ENCODE data around the gene KLK4. TPM values are rescaled to one million over a fixed set of nuclear protein-coding genes. Genes with fewer than 3 reads are reported as not detected.

KLK4 gene
- polyA plus RNA-seq, 2 donors: 0.06 to 0.18 TPM

DNA sequence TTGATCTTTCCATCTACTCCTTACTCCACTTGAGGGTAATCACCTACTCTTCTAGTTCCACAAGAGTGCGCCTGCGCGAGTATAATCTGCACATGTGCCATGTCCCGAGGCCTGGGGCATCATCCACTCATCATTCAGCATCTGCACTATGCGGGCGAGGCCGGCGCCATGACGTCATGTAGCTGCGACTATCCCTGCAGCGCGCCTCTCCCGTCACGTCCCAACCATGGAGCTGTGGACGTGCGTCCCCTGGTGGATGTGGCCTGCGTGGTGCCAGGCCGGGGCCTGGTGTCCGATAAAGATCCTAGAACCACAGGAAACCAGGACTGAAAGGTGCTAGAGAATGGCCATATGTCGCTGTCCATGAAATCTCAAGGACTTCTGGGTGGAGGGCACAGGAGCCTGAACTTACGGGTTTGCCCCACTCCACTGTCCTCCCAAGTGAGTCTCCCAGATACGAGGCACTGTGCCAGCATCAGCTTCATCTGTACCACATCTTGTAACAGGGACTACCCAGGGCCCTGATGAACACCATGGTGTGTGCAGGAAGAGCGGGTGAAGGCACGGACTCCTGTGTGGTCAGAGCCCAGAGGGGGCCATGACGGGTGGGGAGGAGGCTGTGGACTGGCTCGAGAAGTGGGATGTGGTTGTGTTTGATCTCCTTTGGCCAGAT is 40.6 kb downstream of the KLK4 start:
- no peaks in the 10 kb centered on the region for H3K4me1 ChIP-seq (ENCODE audit: control insufficient read depth in 2 of 2, insufficient read depth in 2 of 2, low read length in 1 of 2)
- no peaks in the 10 kb centered on the region for H3K36me3 ChIP-seq (ENCODE audit: control insufficient read depth in 2 of 2, insufficient read depth in 2 of 2, low read length in 1 of 2)
- H3K27me3 ChIP-seq (ENCODE audit: control insufficient read depth in 1 of 2, insufficient read depth in 2 of 2, low read length in 2 of 2): no peaks in the 10 kb centered on the region
- 69 to 70% methylated on average over 26 of the region's 26 CpGs for WGBS, 2 donors
- H3K27ac ChIP-seq (ENCODE audit: low read depth in 2 of 2, low read length in 1 of 2): no peak overlapping the region
- H3K4me3 ChIP-seq (ENCODE audit: low read depth in 1 of 2, low read length in 2 of 2): no peak overlapping the region
- H3K9me3 ChIP-seq (ENCODE audit: control insufficient read depth in 2 of 2, insufficient read depth in 1 of 2, low read depth in 1 of 2, low read length in 1 of 2): no peaks in the 10 kb centered on the region

DNA sequence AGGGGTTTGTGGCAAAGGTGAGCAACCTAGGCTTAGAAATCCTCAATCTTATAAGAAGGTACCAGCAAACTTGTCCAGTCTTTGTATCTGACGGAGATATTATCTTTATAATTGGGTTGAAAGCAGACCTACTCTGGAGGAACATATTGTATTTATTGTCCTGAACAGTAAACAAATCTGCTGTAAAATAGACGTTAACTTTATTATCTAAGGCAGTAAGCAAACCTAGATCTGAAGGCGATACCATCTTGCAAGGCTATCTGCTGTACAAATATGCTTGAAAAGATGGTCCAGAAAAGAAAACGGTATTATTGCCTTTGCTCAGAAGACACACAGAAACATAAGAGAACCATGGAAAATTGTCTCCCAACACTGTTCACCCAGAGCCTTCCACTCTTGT is 41.7 kb downstream of the KLK4 start:
- H3K27me3 ChIP-seq (ENCODE audit: control insufficient read depth in 1 of 2, insufficient read depth in 2 of 2, low read length in 2 of 2): no peaks in the 10 kb centered on the region

DNA sequence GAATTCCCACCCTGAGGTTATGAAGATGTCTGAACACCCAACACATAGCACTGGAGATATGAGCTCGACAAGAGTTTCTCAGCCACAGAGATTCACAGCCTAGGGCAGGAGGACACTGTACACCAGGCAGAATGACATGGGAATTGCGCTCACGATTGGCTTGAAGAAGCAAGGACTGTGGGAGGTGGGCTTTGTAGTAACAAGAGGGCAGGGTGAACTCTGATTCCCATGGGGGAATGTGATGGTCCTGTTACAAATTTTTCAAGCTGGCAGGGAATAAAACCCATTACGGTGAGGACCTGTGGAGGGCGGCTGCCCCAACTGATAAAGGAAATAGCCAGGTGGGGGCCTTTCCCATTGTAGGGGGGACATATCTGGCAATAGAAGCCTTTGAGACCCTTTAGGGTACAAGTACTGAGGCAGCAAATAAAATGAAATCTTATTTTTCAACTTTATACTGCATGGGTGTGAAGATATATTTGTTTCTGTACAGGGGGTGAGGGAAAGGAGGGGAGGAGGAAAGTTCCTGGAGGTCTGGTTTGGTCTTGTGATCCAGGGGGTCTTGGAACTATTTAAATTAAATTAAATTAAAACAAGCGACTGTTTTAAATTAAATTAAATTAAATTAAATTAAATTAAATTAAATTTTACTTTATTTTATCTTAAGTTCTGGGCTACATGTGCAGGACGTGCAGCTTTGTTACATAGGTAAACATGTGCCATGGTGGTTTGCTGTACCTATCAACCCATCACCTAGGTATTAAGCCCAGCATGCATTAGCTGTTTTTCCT is 49.5 kb downstream of the KLK4 start:
- no peak overlapping the region for H3K4me3 ChIP-seq (ENCODE audit: low read depth in 1 of 2, low read length in 2 of 2)
- H3K27ac ChIP-seq (ENCODE audit: low read depth in 2 of 2, low read length in 1 of 2): no peak overlapping the region
- H3K9me3 ChIP-seq (ENCODE audit: control insufficient read depth in 2 of 2, insufficient read depth in 1 of 2, low read depth in 1 of 2, low read length in 1 of 2): peaks cover 0 to 2% of the 10 kb centered on the region in 2 donors
- peaks cover 0 to 7% of the 10 kb centered on the region in 2 donors for H3K4me1 ChIP-seq (ENCODE audit: control insufficient read depth in 2 of 2, insufficient read depth in 2 of 2, low read length in 1 of 2)
- 69 to 73% methylated on average over 7 of the region's 7 CpGs for WGBS, 2 donors
- no peaks in the 10 kb centered on the region for H3K36me3 ChIP-seq (ENCODE audit: control insufficient read depth in 2 of 2, insufficient read depth in 2 of 2, low read length in 1 of 2)
- no peaks in the 10 kb centered on the region for H3K27me3 ChIP-seq (ENCODE audit: control insufficient read depth in 1 of 2, insufficient read depth in 2 of 2, low read length in 2 of 2)

More for the DNA sequence above, 41.7 kb downstream of the KLK4 start:
- Histone ChIP-seq H3K4me3 (ENCODE audit: low read depth in 1 of 2, low read length in 2 of 2) (no peak overlapping the region), H3K4me1 (ENCODE audit: control insufficient read depth in 2 of 2, insufficient read depth in 2 of 2, low read length in 1 of 2) (no peaks in the 10 kb centered on the region), H3K36me3 (ENCODE audit: control insufficient read depth in 2 of 2, insufficient read depth in 2 of 2, low read length in 1 of 2) (no peaks in the 10 kb centered on the region), H3K27ac (ENCODE audit: low read depth in 2 of 2, low read length in 1 of 2) (no peak overlapping the region), H3K9me3 (ENCODE audit: control insufficient read depth in 2 of 2, insufficient read depth in 1 of 2, low read depth in 1 of 2, low read length in 1 of 2) (no peaks in the 10 kb centered on the region)
- 71 to 84% methylated on average over 4 of the region's 4 CpGs for WGBS, 2 donors

GRCh38 chr19:50861010-50861409 is 50.2 kb downstream of the KLK4 start:
- Histone ChIP-seq H3K4me3 (ENCODE audit: low read depth in 1 of 2, low read length in 2 of 2) (no peak overlapping the region), H3K27ac (ENCODE audit: low read depth in 2 of 2, low read length in 1 of 2) (no peak overlapping the region), H3K36me3 (ENCODE audit: control insufficient read depth in 2 of 2, insufficient read depth in 2 of 2, low read length in 1 of 2) (no peaks in the 10 kb centered on the region), H3K4me1 (ENCODE audit: control insufficient read depth in 2 of 2, insufficient read depth in 2 of 2, low read length in 1 of 2) (peaks cover 0 to 7% of the 10 kb centered on the region in 2 donors), H3K9me3 (ENCODE audit: control insufficient read depth in 2 of 2, insufficient read depth in 1 of 2, low read depth in 1 of 2, low read length in 1 of 2) (peaks cover 0 to 2% of the 10 kb centered on the region in 2 donors), H3K27me3 (ENCODE audit: control insufficient read depth in 1 of 2, insufficient read depth in 2 of 2, low read length in 2 of 2) (no peaks in the 10 kb centered on the region)
- 46 to 68% methylated on average over 5 of the region's 5 CpGs for WGBS, 2 donors

- 87 to 90% methylated on average over 4 of the region's 4 CpGs for WGBS, 2 donors
- H3K27me3 ChIP-seq (ENCODE audit: control insufficient read depth in 1 of 2, insufficient read depth in 2 of 2, low read length in 2 of 2): no peaks in the 10 kb centered on the region
- H3K27ac ChIP-seq (ENCODE audit: low read depth in 2 of 2, low read length in 1 of 2): no peak overlapping the region
- H3K36me3 ChIP-seq (ENCODE audit: control insufficient read depth in 2 of 2, insufficient read depth in 2 of 2, low read length in 1 of 2): no peaks in the 10 kb centered on the region
- peaks cover 0 to 7% of the 10 kb centered on the region in 2 donors for H3K4me1 ChIP-seq (ENCODE audit: control insufficient read depth in 2 of 2, insufficient read depth in 2 of 2, low read length in 1 of 2)
- H3K9me3 ChIP-seq (ENCODE audit: control insufficient read depth in 2 of 2, insufficient read depth in 1 of 2, low read depth in 1 of 2, low read length in 1 of 2): peaks cover 0 to 2% of the 10 kb centered on the region in 2 donors
- no peak overlapping the region for H3K4me3 ChIP-seq (ENCODE audit: low read depth in 1 of 2, low read length in 2 of 2)
Observed at GRCh38 chr19:50859849-50860248, 51.3 kb downstream of the KLK4 start.

- Histone ChIP-seq H3K4me1 (ENCODE audit: control insufficient read depth in 2 of 2, insufficient read depth in 2 of 2, low read length in 1 of 2) (peaks cover 0 to 7% of the 10 kb centered on the region in 2 donors), H3K4me3 (ENCODE audit: low read depth in 1 of 2, low read length in 2 of 2) (no peak overlapping the region), H3K27me3 (ENCODE audit: control insufficient read depth in 1 of 2, insufficient read depth in 2 of 2, low read length in 2 of 2) (no peaks in the 10 kb centered on the region), H3K9me3 (ENCODE audit: control insufficient read depth in 2 of 2, insufficient read depth in 1 of 2, low read depth in 1 of 2, low read length in 1 of 2) (peaks cover 0 to 2% of the 10 kb centered on the region in 2 donors), H3K27ac (ENCODE audit: low read depth in 2 of 2, low read length in 1 of 2) (no peak overlapping the region), H3K36me3 (ENCODE audit: control insufficient read depth in 2 of 2, insufficient read depth in 2 of 2, low read length in 1 of 2) (no peaks in the 10 kb centered on the region)
- WGBS, 2 donors: 12 to 13% methylated on average over 6 to 7 of the region's 7 CpGs
Observed at GRCh38 chr19:50858886-50859285, 52.3 kb downstream of the KLK4 start.

GRCh38 chr19:50857366-50857765 is 53.8 kb downstream of the KLK4 start:
- H3K4me3 ChIP-seq (ENCODE audit: low read depth in 1 of 2, low read length in 2 of 2): no peak overlapping the region
- WGBS, 2 donors: 67 to 74% methylated on average over 3 to 6 of the region's 6 CpGs
- H3K36me3 ChIP-seq (ENCODE audit: control insufficient read depth in 2 of 2, insufficient read depth in 2 of 2, low read length in 1 of 2): no peaks in the 10 kb centered on the region
- H3K27ac ChIP-seq (ENCODE audit: low read depth in 2 of 2, low read length in 1 of 2): no peak overlapping the region
- peaks cover 0 to under 1% of the 10 kb centered on the region in 2 donors for H3K27me3 ChIP-seq (ENCODE audit: control insufficient read depth in 1 of 2, insufficient read depth in 2 of 2, low read length in 2 of 2)
- peaks cover 0 to 2% of the 10 kb centered on the region in 2 donors for H3K9me3 ChIP-seq (ENCODE audit: control insufficient read depth in 2 of 2, insufficient read depth in 1 of 2, low read depth in 1 of 2, low read length in 1 of 2)
- H3K4me1 ChIP-seq (ENCODE audit: control insufficient read depth in 2 of 2, insufficient read depth in 2 of 2, low read length in 1 of 2): peaks cover 0 to 7% of the 10 kb centered on the region in 2 donors

Other genes starting within 250 kb of the KLK4 start
- under 1 TPM; 0.06 to 0.13 TPM for gene SHANK1, start 191.6 kb downstream of the KLK4 start, polyA plus RNA-seq
- gene CLEC11A, start 188.0 kb downstream of the KLK4 start, polyA plus RNA-seq: 1 to 10 TPM; 3.9 to 4.8 TPM
- not detected for gene GPR32, start 140.9 kb downstream of the KLK4 start, polyA plus RNA-seq
- not detected for gene ACP4, start 121.0 kb downstream of the KLK4 start, polyA plus RNA-seq
- 1 to 10 TPM; 2.0 to 2.8 TPM for gene KLK1, start 87.6 kb downstream of the KLK4 start, polyA plus RNA-seq
- not detected for gene KLK15, start 77.8 kb downstream of the KLK4 start, polyA plus RNA-seq
- gene KLK3, start 56.5 kb downstream of the KLK4 start, polyA plus RNA-seq: not detected
- not detected for gene KLK2, start 38.0 kb downstream of the KLK4 start, polyA plus RNA-seq
- gene KLK5, start 41.6 kb upstream of the KLK4 start, polyA plus RNA-seq: 10 to 100 TPM; 13.9 to 18.7 TPM
- 10 to 100 TPM; 32.8 to 64.6 TPM for gene KLK6, start 58.2 kb upstream of the KLK4 start, polyA plus RNA-seq
- 10 to 100 TPM; 36.4 to 96.4 TPM for gene KLK7, start 72.5 kb upstream of the KLK4 start, polyA plus RNA-seq
- 100 to 1,000 TPM; 226 to 261 TPM for gene KLK8, start 90.2 kb upstream of the KLK4 start, polyA plus RNA-seq
- 100 to 1,000 TPM; 223 to 304 TPM for gene KLK10, start 108.3 kb upstream of the KLK4 start, polyA plus RNA-seq
- 100 to 1,000 TPM; 168 to 345 TPM for gene KLK11, start 115.2 kb upstream of the KLK4 start, polyA plus RNA-seq
- gene KLK12, start 123.6 kb upstream of the KLK4 start, polyA plus RNA-seq: 100 to 1,000 TPM in 1 of 2 donors, 10 to 100 TPM in 1; 12.4 to 427 TPM
- 1,000 to 10,000 TPM in 1 of 2 donors, 100 to 1,000 TPM in 1; 406 to 1,038 TPM for gene KLK13, start 153.7 kb upstream of the KLK4 start, polyA plus RNA-seq
- under 1 TPM; 0.09 to 0.31 TPM for gene KLK14, start 171.5 kb upstream of the KLK4 start, polyA plus RNA-seq
- gene CTU1, start 197.0 kb upstream of the KLK4 start, polyA plus RNA-seq: 1 to 10 TPM; 3.3 TPM
- gene SIGLEC9, start 213.5 kb upstream of the KLK4 start, polyA plus RNA-seq: under 1 TPM; 0.26 to 0.28 TPM
- under 1 TPM; 0.12 to 0.18 TPM for gene SIGLEC7, start 230.9 kb upstream of the KLK4 start, polyA plus RNA-seq

Measured in esophagus (tissue), 2 donors.